SK-N-DZ (cell line): ENCODE measurements around the gene CTNNBIP1.

ENCODE experiments used
- DNase-seq: peaks from one replicate; pipeline ENCODE4 v3.0.0-alpha.2; 2015; ENCODE audit warnings: low spot score

The CTNNBIP1 gene

GRCh38 chr1:9904596-9904995 is 5.5 kb downstream of the CTNNBIP1 start:
- no peak for DNase-seq

DNA sequence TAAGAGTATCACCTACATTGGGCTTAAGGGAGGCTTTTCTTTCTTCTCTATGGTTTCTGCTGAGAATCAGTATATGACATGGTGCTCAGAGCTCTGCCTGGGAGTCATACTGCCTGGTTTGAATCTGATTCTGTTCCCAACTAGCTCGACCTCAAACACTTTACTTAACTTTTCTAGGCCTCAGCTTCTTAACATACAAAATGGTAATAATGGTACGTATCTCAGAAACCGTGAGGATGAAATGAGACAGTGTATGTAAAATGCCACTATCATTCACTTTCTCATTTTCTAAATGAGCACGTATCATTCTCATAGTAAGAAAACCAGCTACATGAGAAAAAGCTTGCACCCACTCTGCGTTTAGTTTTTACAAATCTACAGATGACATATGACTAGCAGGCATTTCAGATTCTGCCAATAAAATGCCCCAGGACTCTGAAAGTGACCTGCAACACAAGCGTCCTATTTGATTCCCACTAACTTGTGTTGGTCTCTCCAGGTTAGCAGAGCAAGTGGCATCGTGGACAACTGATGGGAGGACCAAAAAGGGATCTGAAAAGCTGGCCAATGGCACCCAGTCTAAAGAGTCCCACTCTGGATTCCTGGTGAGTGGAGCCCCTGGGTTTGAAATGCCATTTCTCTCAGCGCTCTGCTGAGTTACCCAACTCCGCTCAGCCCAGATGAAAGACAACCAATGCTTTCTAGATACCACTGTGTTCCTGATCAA is 6.1 kb downstream of the CTNNBIP1 start:
- DNase-seq = no peak

DNA sequence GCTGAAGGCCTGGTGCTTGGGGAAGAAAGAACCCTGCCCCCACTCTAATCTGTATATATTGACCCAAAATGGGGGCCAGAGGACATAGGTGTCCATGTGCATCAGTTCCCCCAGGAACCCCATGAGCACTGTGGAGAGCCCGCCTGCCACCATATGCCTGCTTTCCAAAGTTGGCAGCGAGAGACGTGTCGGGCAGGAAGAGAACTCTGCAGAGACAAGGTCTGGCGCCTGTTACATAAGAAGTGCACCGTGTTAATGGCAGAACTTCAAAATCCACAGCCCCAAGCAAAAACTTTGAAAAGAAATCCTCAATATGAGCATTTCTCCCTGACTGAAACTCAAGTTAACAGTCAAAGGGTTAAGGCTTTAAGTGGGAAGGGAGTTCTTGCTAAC is 8.0 kb downstream of the CTNNBIP1 start:
- no peak for DNase-seq

- peak; percentile 47 for DNase-seq
Observed at GRCh38 chr1:9901148-9902059, 8.7 kb downstream of the CTNNBIP1 start.

DNA sequence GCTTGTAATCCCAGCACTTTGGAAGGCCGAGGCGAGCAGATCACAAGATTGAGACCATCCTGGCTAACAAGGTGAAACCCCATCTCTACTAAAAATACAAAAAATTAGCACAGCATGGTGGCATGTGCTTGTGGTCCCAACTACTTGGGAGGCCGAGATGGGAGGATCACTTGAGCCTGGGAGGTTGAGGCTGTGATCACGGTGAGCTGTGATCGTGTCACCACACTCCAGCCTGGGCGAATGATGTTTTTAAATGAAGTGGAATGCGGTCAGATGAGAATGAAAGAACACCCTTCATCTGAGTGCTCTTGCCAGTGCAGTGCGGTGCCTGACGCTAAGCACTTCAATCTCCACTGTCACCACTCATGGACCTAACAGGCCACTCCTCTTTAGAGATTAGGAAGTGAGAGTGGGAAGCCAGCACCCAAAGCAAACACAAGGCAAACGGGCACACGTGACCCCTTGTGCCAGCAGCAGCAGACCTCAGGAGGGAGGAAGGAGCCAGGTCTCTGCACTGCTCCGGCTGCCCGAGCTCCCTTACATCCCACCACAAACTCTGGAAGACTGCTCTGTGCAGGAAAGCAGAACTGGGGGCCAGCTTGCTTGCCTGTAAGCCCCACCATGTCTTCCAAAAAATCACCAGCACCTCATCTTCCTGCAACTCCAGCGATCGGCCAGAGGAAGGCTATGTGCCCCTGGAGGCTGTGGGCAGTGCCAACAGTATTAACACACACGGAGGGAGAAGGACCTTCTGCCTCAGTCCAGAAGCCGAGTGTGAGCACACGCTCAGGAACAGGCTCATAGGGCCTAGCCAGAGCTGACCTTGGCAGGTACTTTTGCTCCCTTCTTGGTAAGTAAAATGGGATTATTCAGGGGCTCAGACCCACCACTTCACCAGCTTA is 9.7 kb downstream of the CTNNBIP1 start:
- DNase-seq = no peak

DNA sequence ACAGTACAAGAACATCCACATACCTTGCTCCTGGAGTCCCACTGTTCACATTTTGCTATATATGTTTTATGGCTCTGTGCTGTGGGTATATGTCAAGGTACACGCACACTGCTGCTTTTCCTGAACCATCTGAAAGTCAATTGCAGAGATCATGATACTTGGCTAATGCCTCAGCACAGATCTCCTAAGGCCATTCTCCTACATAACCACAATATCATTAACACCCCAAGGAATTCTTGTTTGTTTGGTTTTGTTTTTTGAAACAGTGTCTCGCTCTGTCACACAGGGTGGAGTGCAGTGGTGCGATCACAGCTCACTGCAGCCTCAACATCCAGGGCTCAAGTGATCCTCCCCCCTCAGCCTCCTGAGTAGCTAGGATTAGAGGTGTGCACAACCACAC is 16.0 kb downstream of the CTNNBIP1 start:
- no peak for DNase-seq

- DNase-seq = no peak
Observed at GRCh38 chr1:9892563-9893528, 17.2 kb downstream of the CTNNBIP1 start.

GRCh38 chr1:9891207-9891606 is 18.9 kb downstream of the CTNNBIP1 start:
- no peak for DNase-seq

- DNase-seq = no peak
Observed at GRCh38 chr1:9890224-9890731, 19.8 kb downstream of the CTNNBIP1 start.

DNA sequence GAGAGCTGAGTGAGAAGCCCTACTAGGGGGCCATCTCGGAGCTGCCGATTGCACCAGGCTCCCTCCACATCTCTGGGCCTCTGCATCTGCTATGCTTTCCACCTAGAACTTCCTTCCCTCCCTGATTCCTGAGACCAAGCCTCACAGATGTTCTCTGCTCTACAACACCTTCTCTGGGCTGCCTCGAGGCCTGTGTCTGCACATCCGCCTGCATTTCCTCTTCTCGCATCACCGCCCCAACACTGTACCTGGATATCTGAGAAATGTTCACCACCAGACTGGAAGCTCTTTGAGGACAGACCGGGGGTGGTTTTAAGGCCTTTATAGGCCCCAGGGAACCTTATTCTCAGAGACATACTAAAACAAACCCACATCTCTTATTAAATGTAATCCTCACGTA is 20.7 kb downstream of the CTNNBIP1 start:
- no peak for DNase-seq

DNA sequence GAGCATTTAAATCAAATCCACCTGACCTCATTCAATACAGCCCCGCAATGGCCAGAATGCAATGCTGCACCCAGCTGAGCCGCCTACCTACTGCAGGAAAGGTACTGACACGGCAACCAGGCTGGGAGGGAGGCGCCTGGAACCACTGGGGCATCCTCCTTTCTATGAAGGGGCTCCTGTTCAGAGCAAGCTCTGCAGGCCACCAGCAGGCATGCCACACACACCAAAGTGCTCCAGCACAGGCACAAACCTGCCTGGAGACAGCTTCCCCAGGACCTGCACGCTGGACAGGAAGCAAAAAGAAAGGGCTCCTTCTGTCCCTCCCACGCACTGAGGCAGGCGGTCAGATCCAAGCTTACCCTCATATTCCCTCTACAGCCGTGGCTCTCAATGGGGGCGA is 21.2 kb downstream of the CTNNBIP1 start:
- no peak for DNase-seq

DNA sequence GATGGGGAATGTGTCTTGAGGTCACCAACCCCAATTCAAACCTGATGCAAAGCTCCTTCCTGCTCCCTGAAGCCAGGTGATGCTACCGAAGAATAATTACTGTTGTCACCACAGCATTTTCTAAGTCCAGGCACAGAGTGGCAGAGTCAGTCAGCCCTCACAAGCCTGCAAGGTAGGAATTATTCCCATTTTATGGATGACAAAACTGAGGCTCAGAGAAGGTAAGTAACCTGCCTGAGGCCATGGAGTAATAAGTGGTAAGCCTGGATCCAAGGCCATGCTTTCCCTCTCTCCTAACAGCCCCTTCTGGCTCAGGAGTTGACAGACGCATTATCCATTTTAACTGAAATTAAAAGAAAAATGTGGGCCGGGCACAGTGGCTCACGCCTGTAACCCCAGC is 23.0 kb downstream of the CTNNBIP1 start:
- DNase-seq = no peak

- DNase-seq = no peak
Observed at GRCh38 chr1:9886092-9886742, 23.9 kb downstream of the CTNNBIP1 start.

DNA sequence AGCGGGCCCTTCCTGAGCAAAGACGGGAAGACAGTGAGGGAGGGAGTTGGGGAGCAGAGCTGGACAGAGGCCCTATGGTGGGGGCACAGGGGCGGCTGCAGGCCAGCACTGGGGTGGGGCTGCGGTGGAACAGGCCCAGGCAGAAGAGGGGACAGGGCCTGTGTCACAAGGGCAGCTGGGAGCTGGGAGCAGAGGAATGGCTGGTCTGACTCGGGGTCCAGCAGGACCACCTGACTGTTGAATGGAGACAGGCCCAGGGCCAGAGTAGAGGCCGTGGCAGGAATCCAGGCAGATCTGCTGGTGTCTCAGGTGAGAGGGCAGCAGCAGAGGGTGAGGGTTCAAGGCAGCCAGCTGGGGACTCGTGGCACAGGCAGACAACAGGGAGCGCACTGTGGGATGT is 25.3 kb downstream of the CTNNBIP1 start:
- DNase-seq = no peak

DNA sequence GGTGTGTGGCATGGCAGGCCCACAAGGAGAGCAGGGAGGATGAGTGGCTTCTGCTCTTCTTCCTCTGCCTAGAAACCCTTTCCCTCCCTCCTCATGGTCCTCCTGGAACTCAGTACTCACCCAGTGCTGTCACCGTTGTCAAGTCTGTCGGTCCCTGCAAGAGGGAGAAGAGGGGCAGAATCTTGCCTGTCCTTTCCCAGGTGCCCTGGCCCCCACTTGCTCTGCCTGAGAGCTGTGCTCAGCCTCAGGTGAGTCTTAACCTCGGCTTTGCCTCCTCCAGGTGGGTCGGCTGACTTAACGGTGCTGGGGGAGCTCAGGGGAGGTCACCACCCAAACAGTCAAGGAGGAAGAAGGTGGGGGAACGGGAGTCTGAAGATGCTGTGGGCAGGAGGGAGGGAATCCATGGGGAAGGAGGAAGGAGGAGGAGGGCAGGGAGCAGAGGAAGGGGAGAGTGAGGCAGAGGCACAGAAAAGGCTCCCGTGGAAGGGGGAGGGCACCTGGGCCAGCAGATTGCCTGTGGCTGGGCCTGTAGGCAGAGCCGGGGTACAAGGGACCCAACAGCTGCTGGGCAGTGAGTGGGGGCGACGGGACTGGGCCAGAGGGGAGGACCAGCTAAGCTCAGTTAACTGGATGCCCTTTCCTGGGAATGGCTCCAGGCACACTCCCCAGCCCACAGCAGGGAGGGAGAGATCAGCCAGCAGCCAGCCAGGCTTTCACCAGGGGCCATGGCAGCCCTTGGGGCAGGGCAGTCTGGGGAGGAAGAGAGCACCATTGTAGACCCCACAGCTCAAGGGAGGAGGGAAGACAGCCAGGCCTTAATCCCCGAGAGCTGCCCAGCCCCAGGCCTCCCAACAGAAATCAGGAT is 26.3 kb downstream of the CTNNBIP1 start:
- no peak for DNase-seq

GRCh38 chr1:9882945-9883303 is 27.1 kb downstream of the CTNNBIP1 start:
- DNase-seq = no peak

- no peak for DNase-seq
Observed at GRCh38 chr1:9882296-9882944, 27.6 kb downstream of the CTNNBIP1 start.

DNA sequence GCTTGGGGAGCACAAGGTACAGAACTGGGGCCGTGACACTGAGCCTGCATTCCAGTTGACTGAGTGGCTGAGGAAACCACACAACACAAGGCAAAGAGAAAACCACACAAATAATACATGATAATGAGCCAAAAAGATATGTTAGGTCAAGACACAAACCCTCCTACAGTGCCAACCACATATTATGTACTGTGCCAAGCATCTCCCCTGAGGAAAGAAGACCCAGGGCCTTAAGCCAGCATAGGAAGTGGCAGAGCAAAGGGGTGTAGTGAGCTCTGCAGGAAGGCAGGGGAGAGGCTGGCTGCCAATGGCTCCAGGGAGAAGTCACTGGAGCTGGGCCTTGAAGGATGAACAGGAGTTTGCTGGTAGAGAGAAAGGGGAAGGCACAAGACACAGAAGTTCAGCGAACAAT is 28.2 kb downstream of the CTNNBIP1 start:
- no peak for DNase-seq

DNA sequence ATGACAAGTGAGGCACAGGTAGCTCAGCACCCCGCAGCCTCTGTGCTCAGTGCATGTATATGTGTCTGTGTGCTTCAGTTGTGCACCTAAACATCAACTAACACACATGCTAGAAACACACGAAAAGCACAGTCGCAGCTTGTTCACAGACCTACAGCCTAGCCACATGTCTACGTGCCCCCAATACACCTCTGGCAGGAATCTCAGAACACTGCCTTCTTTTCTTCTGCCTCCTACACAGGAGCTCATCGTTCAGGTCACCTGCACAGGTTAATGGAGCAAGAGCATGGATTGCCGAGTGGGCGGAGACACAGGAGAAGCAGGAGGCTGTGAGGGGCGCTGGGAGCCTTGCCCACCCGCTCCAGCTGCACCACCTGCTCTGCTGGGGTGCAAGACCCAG is 31.7 kb downstream of the CTNNBIP1 start:
- no peak for DNase-seq
